Effector memory CD8-positive, alpha-beta T cell (primary cell): ENCODE results near the gene NDRG2.
"Not testable (repeated sequence)": the region's sequence is repeated elsewhere in the genome, so short reads cannot be mapped to it uniquely, and the experiment has no call there.

Experiments used
- ATAC-seq: fragments of 150-1000 bp; cut with Tn5 transposase; replicated peaks from 2 replicates; pipeline ENCODE4 v1.10.0; 2021; ENCODE audit warnings: mild to moderate bottlenecking, moderate library complexity
- DNase-seq, 3 experiments: peaks; one replicate each; pipeline ENCODE4 v3.0.0; 2021
- H3K27ac Mint-ChIP-seq, 2 donors: one replicate each; pipeline ENCODE4 v1.8.0; 2022; ENCODE audit warnings: mild to moderate bottlenecking in 2 of 2, mixed read lengths in 2 of 2, moderate library complexity in 2 of 2
- H3K27me3 Mint-ChIP-seq, 2 donors: one replicate each; pipeline ENCODE4 v1.8.0; 2022; ENCODE audit warnings: mixed read lengths in 2 of 2
- H3K36me3 Mint-ChIP-seq: one replicate; pipeline ENCODE4 v1.8.0; 2022; ENCODE audit warnings: mild to moderate bottlenecking, moderate library complexity, mixed read lengths; ENCODE audit not compliant: insufficient read depth
- H3K4me1 Mint-ChIP-seq, 2 donors: one replicate each; pipeline ENCODE4 v1.8.0; 2022; ENCODE audit warnings: low read depth in 2 of 2, mixed read lengths in 2 of 2
- H3K4me3 Mint-ChIP-seq, 2 donors: one replicate each; pipeline ENCODE4 v1.8.0; 2022; ENCODE audit warnings: mild to moderate bottlenecking in 2 of 2, mixed read lengths in 2 of 2, moderate library complexity in 2 of 2
- H3K9me3 Mint-ChIP-seq, 2 donors: one replicate each; pipeline ENCODE4 v1.8.0; 2022; ENCODE audit warnings: mixed read lengths in 2 of 2

The NDRG2 gene

DNA sequence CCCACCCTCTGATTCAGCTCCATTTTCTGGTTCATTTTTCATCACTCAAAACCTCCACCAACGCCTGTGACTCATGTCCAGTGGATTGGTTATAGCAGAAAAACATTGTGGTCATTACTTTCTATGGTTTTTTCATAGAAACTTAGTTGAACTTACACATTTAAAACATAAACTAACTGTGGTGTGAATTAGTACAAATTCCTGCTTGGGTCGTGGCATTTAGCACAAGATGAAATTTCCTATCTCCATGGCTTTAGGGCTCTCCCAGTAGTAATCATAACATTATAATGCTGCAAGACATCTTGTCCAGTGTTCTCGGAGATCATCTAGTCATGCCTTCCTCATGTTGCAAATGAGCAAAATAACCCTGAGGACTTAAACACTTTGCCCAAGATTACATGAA is 24.4 kb upstream of the NDRG2 start:
- Mint-ChIP-seq H3K4me1 (peaks cover 0 to 4% of the 10 kb centered on the region in 2 donors), H3K36me3 (no peaks in the 10 kb centered on the region), H3K4me3 (no peak overlapping the region), H3K27ac (no peak overlapping the region), H3K27me3 (peaks cover 36 to 45% of the 10 kb centered on the region in 2 donors), H3K9me3 (no peaks in the 10 kb centered on the region)
- no peak for DNase-seq
- ATAC-seq: no peak

- Mint-ChIP-seq H3K4me1 (peaks cover 0 to 6% of the 10 kb centered on the region in 2 donors), H3K9me3 (no peaks in the 10 kb centered on the region), H3K36me3 (no peaks in the 10 kb centered on the region), H3K27me3 (peaks cover 31 to 46% of the 10 kb centered on the region in 2 donors), H3K27ac (no peak overlapping the region), H3K4me3 (no peak overlapping the region)
- ATAC-seq (no peak), DNase-seq (no peak)
Observed at GRCh38 chr14:21048638-21049037, 23.8 kb upstream of the NDRG2 start.

GRCh38 chr14:21047378-21047781 is 22.5 kb upstream of the NDRG2 start:
- no peak overlapping the region for H3K27ac Mint-ChIP-seq
- H3K9me3 Mint-ChIP-seq: no peaks in the 10 kb centered on the region
- H3K36me3 Mint-ChIP-seq: no peaks in the 10 kb centered on the region
- no peak for DNase-seq
- H3K4me3 Mint-ChIP-seq: no peak overlapping the region
- no peak for ATAC-seq
- peaks cover 32 to 50% of the 10 kb centered on the region in 2 donors for H3K27me3 Mint-ChIP-seq
- peaks cover 0 to 8% of the 10 kb centered on the region in 2 donors for H3K4me1 Mint-ChIP-seq

DNA sequence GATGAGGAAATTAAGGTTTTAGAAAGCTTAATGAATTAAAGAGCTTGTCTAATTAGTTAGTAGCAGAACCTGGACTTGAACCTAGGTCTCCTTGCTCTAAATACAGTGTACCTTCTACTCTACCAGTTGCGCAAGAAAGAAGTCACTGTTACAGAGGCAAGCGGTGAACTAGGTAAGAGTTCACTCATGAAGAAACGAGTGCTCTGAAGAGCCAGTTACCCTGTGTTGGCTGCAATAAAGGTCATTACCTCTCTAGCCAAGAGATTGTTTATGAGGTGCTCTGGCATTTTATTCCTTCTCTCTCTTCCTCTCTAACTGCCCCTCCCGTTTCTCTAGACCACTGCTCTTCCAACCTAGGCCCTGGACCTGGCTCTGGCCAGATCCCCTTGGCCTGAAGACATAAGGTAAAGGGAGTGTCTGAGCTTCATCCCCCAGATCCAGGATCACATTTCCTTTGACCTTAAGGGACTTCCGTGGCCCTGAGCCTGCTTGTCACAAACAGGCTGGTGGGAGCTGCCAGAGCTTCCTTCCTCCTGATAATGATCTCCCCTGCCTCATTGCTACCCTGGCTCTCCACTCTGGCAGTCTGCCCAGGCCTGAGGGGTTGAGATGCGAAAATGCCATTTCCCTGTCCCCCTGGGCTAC is 19.2 kb upstream of the NDRG2 start:
- no peak overlapping the region for H3K4me3 Mint-ChIP-seq
- H3K27me3 Mint-ChIP-seq: peaks cover 25 to 28% of the 10 kb centered on the region in 2 donors
- H3K4me1 Mint-ChIP-seq: peaks cover 0 to 8% of the 10 kb centered on the region in 2 donors
- no peaks in the 10 kb centered on the region for H3K36me3 Mint-ChIP-seq
- H3K9me3 Mint-ChIP-seq: no peaks in the 10 kb centered on the region
- DNase-seq (no peak), ATAC-seq (peak; percentile 64)
- peak overlapping the region in 1 of 2 donors; percentile 1 for H3K27ac Mint-ChIP-seq

DNA sequence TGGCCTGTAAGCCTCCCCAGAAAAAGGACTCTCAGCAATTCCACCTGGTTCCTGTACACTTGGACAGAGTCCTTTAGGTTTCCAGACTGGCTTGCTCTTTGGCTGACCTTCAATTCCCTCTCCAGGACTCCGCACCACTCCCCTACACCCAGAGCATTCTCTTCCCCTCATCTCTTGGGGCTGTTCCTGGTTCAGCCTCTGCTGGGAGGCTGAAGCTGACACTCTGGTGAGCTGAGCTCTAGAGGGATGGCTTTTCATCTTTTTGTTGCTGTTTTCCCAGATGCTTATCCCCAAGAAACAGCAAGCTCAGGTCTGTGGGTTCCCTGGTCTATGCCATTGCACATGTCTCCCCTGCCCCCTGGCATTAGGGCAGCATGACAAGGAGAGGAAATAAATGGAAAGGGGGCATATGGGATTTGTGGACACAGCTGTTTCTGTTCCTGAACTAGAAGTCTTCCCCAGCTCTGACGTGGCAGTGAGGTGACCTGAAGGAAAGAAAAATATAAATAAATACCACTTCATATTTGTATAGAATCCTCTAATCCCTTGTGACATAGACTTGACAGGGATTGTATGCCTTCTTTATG is 18.6 kb upstream of the NDRG2 start:
- Mint-ChIP-seq H3K27ac (no peak overlapping the region), H3K4me3 (no peak overlapping the region), H3K27me3 (peaks cover 22 to 25% of the 10 kb centered on the region in 2 donors), H3K4me1 (peaks cover 0 to 8% of the 10 kb centered on the region in 2 donors), H3K9me3 (no peaks in the 10 kb centered on the region), H3K36me3 (no peaks in the 10 kb centered on the region)
- DNase-seq: no peak
- no peak for ATAC-seq

- Mint-ChIP-seq H3K27ac (no peak overlapping the region), H3K27me3 (peaks cover 19 to 31% of the 10 kb centered on the region in 2 donors), H3K4me3 (no peak overlapping the region), H3K4me1 (peaks cover 0 to 8% of the 10 kb centered on the region in 2 donors), H3K9me3 (no peaks in the 10 kb centered on the region), H3K36me3 (no peaks in the 10 kb centered on the region)
- no peak for ATAC-seq
- no peak for DNase-seq
Observed at GRCh38 chr14:21042918-21043317, 18.1 kb upstream of the NDRG2 start.

- ATAC-seq: no peak
- Mint-ChIP-seq H3K4me1 (peaks cover 0 to 8% of the 10 kb centered on the region in 2 donors), H3K27ac (no peak within 1 kb of the TSS), H3K27me3 (peaks cover 24 to 39% of the 10 kb centered on the region in 2 donors), H3K9me3 (no peaks in the 10 kb centered on the region), H3K4me3 (no peak within 1 kb of the TSS), H3K36me3 (no peaks in the 10 kb centered on the region)
- DNase-seq: no peak
Observed at GRCh38 chr14:21041676-21042433, 17.0 kb upstream of the NDRG2 start, which contains the start of gene RNASE7. Gene RNASE7 (plus strand): TSS chr14:21042362. CDS start chr14:21042993, 631 bp downstream.

DNA sequence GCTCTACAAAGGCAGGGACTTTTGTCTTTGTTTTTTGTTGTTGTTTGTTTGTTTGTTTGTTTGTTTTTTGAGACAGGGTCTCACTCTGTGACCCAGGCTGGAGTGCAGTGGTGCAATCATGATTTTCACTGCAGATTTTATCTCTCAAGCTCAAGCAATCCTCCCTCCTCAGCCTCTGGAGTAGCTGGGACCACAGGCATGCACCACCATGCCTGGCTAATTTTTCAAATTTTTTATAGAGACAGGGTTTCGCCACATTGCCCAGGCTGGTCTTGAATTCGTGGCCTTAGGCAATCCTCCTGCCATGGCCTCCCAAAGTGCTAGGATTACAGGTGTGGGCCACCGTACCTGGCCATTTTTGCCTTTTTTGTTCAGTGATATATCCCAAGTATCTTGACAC is 16.1 kb upstream of the NDRG2 start:
- not testable (repeated sequence) for DNase-seq, H3K4me3 Mint-ChIP-seq, H3K27ac Mint-ChIP-seq, ATAC-seq, H3K9me3 Mint-ChIP-seq, H3K36me3 Mint-ChIP-seq, H3K4me1 Mint-ChIP-seq
- H3K27me3 Mint-ChIP-seq: peaks cover 30 to 43% of the 10 kb centered on the region in 2 donors

DNA sequence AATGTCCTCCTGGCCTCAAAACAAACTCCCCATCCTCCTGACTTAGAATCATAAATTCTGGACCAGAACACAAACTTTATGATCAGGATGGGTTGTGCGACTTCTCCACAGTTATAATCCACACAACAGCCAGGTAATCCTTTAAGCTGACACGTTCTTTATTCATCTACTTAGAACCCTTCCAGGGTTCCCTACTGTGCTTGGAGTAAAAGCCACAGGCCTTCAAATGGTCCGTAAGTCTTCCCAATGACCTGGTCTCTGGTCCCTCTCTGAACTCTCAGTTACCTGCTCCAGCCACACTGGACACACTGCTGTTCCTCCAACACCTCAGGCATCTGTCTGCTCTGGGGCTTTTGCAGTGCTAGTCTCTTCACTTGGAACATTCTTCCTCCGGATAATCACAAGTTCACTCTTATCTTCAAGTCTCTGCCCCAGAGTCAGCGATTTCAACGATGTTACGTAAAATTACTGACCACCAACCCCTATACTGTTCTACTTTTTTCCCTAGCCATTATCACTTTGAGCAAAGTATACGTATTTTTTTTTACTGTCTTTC is 15.6 kb upstream of the NDRG2 start:
- no peaks in the 10 kb centered on the region for H3K36me3 Mint-ChIP-seq
- H3K4me3 Mint-ChIP-seq: no peak overlapping the region
- peaks cover 0 to 8% of the 10 kb centered on the region in 2 donors for H3K4me1 Mint-ChIP-seq
- H3K27ac Mint-ChIP-seq: no peak overlapping the region
- ATAC-seq: no peak
- H3K9me3 Mint-ChIP-seq: no peaks in the 10 kb centered on the region
- peaks cover 30 to 41% of the 10 kb centered on the region in 2 donors for H3K27me3 Mint-ChIP-seq
- DNase-seq: no peak

- ATAC-seq: peak; percentile 62
- DNase-seq: peak in 2 of 3 experiments; percentile 8 to 13
- Mint-ChIP-seq H3K27me3 (peaks cover 30 to 34% of the 10 kb centered on the region in 2 donors), H3K4me3 (no peak overlapping the region), H3K4me1 (peaks cover 0 to 8% of the 10 kb centered on the region in 2 donors), H3K9me3 (no peaks in the 10 kb centered on the region), H3K36me3 (no peaks in the 10 kb centered on the region), H3K27ac (no peak overlapping the region)
Observed at GRCh38 chr14:21039585-21040369, 14.9 kb upstream of the NDRG2 start.

- Mint-ChIP-seq H3K4me3 (no peak overlapping the region), H3K27me3 (peaks cover 29 to 30% of the 10 kb centered on the region in 2 donors), H3K9me3 (no peaks in the 10 kb centered on the region), H3K4me1 (peaks cover 0 to 2% of the 10 kb centered on the region in 2 donors), H3K27ac (no peak overlapping the region), H3K36me3 (no peaks in the 10 kb centered on the region)
- ATAC-seq (no peak), DNase-seq (no peak)
Observed at GRCh38 chr14:21038441-21039422, 13.9 kb upstream of the NDRG2 start.

DNA sequence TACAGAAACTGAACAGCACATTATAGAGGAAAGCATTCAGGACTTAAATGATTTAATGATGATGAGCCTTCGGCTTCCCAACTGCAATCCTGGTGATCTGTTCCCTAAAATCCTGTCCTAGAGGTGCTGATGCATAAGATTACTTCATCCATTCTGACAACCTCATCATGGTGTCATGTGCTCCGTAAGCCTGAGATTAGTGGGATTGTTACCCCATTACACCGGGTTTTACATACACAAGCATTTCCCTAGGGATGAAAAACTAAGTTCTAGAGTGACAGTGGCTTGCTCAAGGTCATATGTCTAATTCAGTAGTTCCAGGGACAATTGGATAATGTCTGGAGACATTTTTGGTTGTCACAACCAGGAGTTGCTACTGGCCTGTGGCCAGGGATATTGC is 12.3 kb upstream of the NDRG2 start:
- DNase-seq (no peak), ATAC-seq (no peak)
- Mint-ChIP-seq H3K4me1 (no peaks in the 10 kb centered on the region), H3K9me3 (no peaks in the 10 kb centered on the region), H3K27ac (no peak overlapping the region), H3K36me3 (no peaks in the 10 kb centered on the region), H3K4me3 (no peak overlapping the region), H3K27me3 (peaks cover 31 to 33% of the 10 kb centered on the region in 2 donors)
